ENCODE results near the gene EXOC4. TPM values are rescaled to one million over a fixed set of nuclear protein-coding genes. Genes with fewer than 3 reads are reported as not detected.

Gene EXOC4
- total RNA-seq, 3 donors from 2014 or later = 63.9 to 90.2 (median 89.5) TPM

- DNase-seq (no peak), ATAC-seq (no peak)
- intact Hi-C loops (cut with DNase I, micrococcal nuclease) = no loop called here
- H3K4me3 ChIP-seq = no peak overlapping the region
- peaks cover 7% of the 10 kb centered on the region for H3K4me1 ChIP-seq (ENCODE audit: low read depth)
- no peak for TF ChIP-seq CTCF (IDR thresholded peaks at IDR 0.05)
- H3K36me3 ChIP-seq (ENCODE audit: low read depth) = no peaks in the 10 kb centered on the region
- H3K9me3 ChIP-seq = no peaks in the 10 kb centered on the region
Observed at GRCh38 chr7:133754708-133755107, 501.8 kb downstream of the EXOC4 start.

GRCh38 chr7:133755901-133756300 lies 503.0 kb downstream of the EXOC4 start:
- Histone ChIP-seq H3K36me3 (ENCODE audit: low read depth) (no peaks in the 10 kb centered on the region), H3K4me1 (ENCODE audit: low read depth) (peaks cover 7% of the 10 kb centered on the region), H3K4me3 (no peak overlapping the region), H3K9me3 (no peaks in the 10 kb centered on the region)
- intact Hi-C loops (cut with DNase I, micrococcal nuclease) = no loop called here
- no peak for ATAC-seq
- DNase-seq = no peak
- no peak for TF ChIP-seq CTCF (IDR thresholded peaks at IDR 0.05)

- ATAC-seq (peak; percentile 55), DNase-seq (no peak)
- Histone ChIP-seq H3K36me3 (ENCODE audit: low read depth) (no peaks in the 10 kb centered on the region), H3K4me3 (no peak overlapping the region), H3K9me3 (no peaks in the 10 kb centered on the region), H3K4me1 (ENCODE audit: low read depth) (no peaks in the 10 kb centered on the region)
- intact Hi-C loops (cut with DNase I, micrococcal nuclease) = no loop called here
- TF ChIP-seq CTCF (IDR thresholded peaks at IDR 0.05) = no peak
Observed at GRCh38 chr7:133761443-133761842, 508.6 kb downstream of the EXOC4 start.

- intact Hi-C loops (cut with DNase I, micrococcal nuclease) = no loop called here
- Histone ChIP-seq H3K4me1 (ENCODE audit: low read depth) (no peaks in the 10 kb centered on the region), H3K9me3 (no peaks in the 10 kb centered on the region), H3K36me3 (ENCODE audit: low read depth) (no peaks in the 10 kb centered on the region), H3K4me3 (no peak overlapping the region)
- DNase-seq (no peak), ATAC-seq (no peak)
- TF ChIP-seq CTCF (IDR thresholded peaks at IDR 0.05) = no peak
Observed at GRCh38 chr7:133763076-133763640, 510.3 kb downstream of the EXOC4 start.

- TF ChIP-seq CTCF (IDR thresholded peaks at IDR 0.05) = no peak
- no peak for ATAC-seq
Observed at GRCh38 chr7:133769668-133770067, 516.8 kb downstream of the EXOC4 start.

More at GRCh38 chr7:133769668-133770067, 516.8 kb downstream of the EXOC4 start:
- no peaks in the 10 kb centered on the region for H3K4me1 ChIP-seq (ENCODE audit: low read depth)
- intact Hi-C loops (cut with DNase I, micrococcal nuclease) = no loop called here
- no peak for DNase-seq
- no peaks in the 10 kb centered on the region for H3K36me3 ChIP-seq (ENCODE audit: low read depth)
- H3K9me3 ChIP-seq = no peaks in the 10 kb centered on the region
- no peak overlapping the region for H3K4me3 ChIP-seq

Data from mucosa of descending colon (tissue), 3 donors.